22Rv1 (cell line): ENCODE data around the gene SIMC1.

Source experiments
- CTCF ChIP-seq: fragments of 450-650 bp; IDR thresholded peaks from 2 replicates; pipeline ENCODE4 v1.5.1; 2017; ENCODE audit warnings: mild to moderate bottlenecking
- ZFX ChIP-seq: fragments of 450-650 bp; IDR thresholded peaks from 2 replicates; pipeline ENCODE4 v1.6.1; 2017; ENCODE audit warnings: antibody characterized with exemption, borderline replicate concordance

GRCh38 chr5:176364765-176365350 is 126.6 kb downstream of the SIMC1 start:
- TF ChIP-seq CTCF, result no peak
- TF ChIP-seq ZFX, result no peak
